ENCODE measurements around the gene ERG.
A peak's percentile ranks its signal among the peaks of the same experiment; 100 is the strongest.

Gene ERG

DNA sequence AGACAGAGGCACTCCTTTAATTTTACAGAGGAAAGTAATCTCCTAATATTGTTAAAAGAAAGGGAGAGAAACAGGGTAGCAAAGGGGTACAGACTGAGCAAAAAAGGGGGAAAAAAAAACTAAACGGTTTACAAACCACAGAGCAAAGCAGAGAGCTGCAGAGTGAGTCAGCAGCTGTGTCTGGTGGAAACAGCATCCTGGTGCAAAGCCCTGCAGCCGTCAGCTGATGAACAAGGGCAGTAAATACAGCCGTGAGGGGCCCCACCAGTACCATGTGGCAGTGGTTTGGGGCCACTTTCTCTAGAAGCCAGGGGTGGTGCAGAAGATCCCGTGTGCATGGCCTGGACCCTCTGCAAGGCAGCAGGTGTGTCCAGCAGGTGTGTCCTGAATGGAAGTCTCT, 111.3 kb downstream of the ERG start:
- DNase-seq: no peak

DNA sequence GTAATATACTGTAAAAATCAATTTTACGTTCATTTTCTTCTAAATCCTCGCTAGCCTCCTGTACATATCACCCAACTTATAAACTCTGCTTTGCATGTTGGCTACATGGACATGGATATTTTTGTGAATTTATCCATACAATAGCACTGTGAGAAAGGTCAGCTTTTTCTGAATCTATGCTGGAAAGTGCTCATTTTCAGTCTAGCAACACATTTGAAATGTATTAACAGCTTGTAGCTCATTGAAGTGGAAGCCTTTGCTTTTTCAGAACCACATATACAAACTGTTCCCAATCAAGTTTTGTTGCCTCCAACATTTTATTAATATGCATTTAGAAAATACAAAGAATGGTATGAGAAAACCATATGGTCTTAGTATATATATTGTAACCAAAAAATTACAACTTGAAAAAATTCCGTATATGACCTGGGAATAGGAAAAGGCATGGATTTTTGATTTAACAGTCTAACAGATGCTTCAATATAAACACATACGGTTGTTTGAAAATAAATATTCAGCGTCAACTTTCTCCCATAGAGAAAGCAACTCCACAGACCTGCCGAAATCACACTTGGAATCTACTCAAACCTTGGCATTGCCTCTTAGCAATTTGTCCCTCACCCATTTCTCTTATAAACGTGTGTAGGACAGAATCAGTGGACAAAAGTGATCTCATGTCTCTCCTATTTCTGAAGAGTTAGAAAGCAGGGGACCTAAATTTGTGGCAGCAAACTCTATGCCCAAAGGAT, 112.7 kb downstream of the ERG start:
- DNase-seq: no peak

DNA sequence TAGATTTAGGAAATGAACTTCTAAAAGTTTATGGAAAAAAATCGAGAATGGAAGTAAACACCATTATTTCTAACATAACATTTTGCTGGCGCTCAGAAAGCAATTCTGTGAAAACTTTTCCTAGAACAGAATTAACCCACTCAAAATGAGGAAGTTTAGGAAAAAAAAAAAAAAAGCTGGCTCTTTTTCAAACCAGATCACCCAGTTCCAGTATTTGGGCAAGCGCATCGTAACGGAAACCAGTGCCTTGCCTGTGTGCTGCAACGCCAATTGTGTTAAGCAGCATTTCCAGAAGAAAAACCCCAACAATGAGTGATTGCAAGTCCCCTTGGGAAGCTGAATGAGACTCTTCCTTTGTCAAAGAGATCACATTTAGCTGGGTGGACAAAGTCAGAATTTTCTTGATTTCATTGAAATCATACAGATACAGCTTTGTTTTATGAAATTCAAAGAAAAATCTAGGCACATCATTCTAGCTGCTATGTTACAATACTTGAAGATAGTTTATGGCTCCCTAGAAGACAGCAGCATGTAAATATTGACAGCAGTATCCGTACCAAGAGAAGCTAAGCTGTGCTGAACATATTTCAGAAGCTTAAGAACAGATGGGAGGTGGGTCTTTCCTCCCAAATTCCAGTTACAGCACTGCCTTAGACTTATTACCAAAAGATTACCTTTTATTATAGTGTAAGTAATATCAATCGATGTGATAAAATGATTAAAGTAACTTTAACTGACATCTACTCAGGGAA, 113.4 kb downstream of the ERG start:
- no peak for DNase-seq

DNA sequence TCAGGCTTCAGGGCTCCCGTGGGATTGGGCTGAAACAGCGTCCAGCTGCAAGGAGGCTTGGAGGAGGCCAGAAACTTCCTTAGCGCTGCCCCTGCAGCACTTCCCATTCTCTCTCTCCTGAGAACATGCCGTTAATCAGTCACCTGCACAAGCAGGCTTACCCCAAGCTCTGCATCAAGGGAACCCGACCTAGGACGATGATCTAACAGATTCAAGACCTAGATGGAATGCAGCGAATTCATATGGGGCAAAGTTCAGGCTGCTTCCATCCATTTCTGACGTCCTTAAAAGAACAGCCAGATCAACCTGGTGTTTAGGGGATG, 114.1 kb downstream of the ERG start:
- DNase-seq: no peak

DNA sequence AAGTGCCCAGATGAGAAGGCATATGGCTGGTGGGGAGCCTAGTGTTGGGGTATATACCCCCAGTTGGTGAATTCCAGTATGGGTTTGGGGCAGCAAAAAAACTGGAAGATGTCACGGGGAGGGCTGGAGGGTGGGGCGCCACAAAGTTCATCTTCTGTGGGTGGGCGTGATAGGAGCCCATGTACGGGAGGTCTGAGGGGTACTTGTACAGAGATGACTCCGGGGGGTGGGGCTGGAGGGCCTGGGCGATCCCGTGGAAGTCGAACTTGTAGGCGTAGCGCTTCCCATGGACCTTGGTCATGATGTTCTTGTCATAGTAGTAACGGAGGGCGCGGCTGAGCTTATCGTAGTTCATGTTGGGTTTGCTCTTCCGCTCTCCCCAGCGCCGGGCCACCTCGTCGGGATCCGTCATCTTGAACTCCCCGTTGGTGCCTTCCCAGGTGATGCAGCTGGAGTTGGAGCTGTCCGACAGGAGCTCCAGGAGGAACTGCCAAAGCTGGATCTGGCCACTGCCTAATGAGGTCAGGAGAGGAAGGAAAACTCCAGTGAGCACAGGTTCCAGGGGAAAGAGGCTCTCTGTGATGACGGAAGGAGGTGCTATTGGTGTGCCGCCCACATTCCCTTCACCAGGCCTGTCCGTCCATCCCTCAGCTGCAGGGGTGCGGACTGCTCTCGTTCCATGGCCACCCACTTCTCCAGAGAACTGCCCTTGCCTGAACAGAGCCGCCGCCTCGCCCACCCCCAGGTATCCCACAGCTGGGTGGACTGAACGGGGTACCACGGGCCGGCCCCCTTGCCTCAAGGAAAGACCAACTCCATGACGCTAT, 114.7 kb downstream of the ERG start:
- no peak for DNase-seq

DNA sequence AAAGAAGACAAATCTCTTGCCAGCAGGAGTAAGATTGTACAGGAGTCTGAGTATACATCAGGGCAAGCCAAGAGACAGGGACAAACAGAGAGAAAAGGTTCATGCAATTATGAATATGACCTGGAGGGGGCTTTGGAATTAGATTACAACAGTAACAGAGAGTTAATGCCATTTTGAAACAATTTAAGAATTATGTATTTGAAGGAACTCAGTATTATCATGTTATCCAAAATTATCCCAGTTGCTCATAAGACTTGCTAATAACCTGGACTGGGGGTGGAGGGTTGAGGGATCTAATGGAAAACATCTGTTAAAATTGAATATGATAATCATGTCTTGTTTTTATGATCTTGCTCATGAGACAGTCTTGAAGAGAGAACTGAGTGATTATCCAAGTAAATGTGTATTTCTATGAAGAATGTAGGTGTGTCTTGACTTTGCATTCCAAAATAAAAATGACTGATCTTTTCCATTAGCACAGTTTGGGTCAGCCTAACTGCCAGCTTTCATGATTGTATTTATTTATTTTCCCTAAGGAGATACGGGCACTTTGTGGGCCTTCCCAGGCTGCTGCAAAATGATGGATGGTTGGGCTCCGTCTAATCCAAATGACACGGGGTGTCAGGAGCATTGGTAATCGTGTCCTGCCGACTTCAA, 117.7 kb downstream of the ERG start:
- DNase-seq: no peak

DNA sequence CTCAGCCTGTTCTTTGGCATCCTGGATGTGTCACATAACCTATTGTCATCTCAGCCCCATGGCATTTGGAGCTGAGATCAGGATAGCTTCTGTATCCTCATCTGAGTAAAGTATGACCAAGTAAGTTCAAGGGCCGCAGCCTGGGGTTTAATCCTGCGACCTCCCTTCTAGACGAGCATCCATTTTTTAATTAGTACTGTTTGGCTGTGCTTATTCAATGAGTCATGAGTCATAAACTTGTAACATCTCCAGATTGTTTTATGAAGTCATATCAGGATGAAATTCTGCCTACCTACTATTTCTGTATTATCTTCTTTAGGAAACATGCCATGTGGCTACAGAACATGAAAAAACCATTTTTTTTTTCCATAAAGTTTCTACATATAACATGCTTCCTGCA, 119.1 kb downstream of the ERG start:
- DNase-seq: no peak

DNA sequence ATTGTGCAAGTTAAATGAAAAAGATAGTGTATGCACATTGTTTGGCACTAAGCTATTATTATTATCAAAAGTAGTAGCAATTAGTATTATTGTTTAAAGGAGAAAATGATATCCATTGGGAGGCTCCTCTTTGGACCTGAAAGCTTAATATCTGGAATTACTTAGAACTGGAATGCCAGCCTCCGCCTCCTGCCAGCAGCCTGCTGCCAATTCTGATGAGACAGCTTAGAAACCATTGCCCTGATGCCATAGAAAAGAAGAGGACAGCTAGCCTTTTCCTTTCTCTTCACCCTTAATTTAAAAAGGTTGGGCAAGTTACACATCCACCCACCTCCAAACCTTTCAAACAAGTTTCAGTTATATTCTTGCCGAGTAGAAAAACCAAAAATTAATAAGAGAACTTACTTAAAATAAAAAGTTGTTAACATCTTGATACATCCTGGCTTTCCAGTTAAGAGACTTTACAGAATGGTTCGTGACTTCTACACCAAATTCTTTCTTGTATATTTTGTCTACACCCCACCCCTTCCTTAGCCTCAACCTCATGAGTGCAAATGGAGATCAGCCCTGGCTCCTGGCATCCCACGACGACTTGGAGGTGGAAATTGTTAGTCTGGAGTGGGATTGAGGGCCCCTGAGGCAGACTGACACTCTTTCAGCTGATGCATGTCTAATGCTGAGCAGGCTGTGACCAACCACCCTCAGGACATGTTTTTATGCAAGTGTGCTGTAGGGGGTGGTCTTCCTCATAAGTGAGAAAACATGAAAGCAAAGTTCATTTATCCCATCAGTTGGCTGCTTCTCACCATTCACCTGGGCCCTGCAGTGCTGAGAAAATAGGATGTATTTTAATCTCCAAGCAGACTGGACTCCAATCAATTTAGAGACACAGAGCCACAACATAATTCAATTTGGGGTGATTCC, 120.8 kb downstream of the ERG start:
- DNase-seq: no peak

DNA sequence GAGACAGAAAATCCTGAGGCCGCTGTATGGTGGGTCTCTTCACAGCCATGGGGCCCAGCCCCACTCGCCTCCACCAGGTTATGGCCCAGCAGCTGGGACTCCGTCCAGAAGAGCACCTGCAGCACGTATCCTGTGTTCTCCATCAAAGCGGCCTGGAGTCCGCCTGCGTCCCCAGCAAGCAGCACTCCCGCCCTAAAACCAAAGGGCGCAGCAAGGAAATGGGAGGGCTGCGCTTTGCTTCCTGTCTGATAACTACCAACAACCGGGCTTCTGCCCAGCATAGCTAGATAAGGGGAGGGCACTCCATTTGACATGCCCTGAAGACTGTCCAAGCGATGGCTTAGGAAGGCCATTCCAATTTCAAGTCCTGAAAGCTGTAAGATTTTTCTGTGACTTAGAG, 121.6 kb downstream of the ERG start:
- no peak for DNase-seq

DNA sequence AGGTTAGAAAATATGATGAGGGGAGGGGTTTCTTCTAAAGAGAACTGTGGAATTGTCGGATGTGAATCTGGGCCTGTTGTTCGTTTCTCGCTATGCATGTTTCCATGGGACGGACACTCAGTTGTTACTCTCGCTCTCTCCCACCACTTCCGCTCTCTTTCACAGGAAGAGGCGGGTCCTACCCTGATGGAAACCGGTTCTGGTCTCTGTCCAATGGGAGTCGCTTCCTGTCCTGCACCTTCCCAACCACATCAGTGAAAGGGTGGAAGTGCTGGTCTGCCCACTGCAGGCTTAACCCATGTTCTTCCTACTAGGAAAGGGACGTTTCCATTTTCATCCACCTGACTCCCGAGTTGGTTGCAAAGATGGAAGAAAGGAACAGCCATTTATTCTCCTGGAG, 122.0 kb downstream of the ERG start:
- DNase-seq: no peak

DNA sequence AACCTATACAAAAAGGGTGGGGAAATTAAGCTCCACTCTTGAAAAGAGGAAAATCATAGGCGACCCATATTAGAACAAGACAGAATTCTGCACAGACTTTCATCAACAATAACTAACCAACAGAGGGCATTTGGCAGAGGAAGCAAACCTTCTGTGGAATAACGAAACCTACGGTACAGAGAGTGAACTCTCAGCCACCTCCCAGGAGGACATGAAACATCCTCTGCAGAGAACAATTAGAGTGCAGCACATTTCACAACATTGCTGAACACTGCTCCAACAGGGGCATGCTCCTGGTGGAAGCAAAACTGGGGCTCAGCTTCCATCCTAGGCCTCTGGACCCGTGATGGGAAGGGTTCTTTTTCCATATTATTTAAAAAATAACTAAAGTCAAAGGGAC, 130.6 kb downstream of the ERG start:
- DNase-seq: no peak

DNA sequence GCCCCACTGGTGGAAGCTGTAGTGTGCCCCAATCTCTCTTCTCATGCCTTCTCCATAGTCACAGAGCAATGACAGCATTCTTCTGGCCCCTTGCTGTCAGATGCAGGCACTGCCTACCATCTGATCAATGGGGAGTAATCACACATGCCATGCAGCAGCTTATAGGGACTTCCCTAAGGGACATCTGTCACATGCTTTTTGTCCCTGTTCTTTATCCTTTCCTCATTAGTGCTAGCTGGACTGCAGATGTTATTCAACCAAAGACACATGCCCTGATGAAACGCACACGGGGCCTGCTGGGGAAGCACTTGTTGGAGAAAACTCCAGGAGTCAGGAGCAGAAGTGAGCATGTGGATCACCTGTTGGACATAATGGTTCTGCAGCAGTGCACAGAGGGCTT, 132.8 kb downstream of the ERG start:
- DNase-seq: no peak

DNA sequence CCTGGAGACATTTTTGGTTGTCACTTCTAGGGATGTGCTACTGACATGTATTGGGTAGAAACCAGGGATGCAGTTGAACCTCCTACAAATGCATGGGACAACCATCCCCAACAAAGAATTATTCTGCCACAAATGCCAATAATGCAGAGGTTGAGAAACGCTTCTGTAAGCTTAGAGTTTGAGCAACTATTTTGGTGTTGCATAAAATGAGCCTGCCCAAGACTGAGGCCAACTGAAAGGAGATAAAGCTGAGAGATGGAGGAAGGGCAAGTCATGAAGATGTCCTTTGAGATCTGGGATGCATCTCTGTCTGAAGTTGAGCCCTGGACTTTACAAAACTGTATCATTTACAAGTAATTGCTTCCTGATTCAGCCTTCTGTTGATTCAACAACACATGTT, 134.6 kb downstream of the ERG start:
- no peak for DNase-seq

DNA sequence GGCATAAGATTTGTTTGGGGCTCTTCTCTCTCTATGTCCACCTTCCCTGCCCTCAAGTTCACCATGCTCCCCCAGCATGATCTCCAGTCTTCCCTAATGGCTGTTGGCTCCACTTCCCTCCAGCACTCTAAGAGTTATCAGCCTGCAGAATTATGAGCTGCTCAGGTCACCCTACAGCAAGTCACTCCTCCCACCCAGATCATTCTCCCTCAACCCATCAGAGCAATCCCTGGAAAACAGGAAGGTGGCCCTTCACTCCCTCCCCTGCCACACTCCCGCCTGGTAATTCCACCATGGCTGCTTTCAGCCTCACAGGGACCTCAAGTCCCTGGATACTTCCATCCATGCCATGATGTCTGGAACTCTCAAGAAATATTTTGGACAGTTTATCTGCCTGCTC, 137.0 kb downstream of the ERG start:
- DNase-seq: no peak

DNA sequence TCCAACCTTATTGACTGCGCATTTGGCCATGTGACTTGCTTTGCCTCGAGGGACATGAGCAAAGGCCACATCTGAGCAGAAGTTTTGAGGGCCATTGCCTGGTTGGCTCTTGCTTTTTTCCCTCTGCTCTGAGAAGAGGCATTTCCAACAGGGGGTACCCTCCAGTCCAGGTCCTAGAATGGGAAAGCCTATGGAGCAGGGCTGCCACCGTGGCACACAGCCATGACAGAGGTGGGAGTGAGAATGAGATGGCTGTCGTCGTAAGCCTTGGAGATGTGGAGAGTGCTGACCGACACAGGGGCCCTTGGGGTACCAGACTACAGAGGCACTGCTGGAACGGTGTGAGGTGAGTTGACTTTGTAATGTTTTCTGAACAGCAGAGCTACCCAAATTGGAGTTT, 138.4 kb downstream of the ERG start:
- DNase-seq: no peak

DNA sequence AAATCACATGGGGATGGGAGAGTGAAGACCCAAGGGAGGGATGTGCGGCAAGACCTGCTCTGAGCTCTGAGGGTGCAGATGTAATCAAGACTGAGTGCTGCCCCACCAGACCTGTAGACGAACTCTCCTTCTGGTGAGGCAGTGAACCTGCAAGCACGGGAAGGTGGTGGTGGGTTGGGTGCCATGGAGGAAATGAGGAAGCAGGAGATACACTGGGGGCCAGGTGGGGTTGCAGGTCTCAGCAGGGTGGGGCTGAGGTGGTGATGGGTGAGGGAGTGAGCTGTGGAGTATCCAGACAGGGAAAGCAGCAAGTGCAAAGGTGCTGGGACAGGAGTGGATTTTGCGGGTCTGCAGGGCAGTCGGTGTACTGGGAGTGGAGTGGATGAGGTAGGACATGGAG, 139.2 kb downstream of the ERG start:
- no peak for DNase-seq

DNA sequence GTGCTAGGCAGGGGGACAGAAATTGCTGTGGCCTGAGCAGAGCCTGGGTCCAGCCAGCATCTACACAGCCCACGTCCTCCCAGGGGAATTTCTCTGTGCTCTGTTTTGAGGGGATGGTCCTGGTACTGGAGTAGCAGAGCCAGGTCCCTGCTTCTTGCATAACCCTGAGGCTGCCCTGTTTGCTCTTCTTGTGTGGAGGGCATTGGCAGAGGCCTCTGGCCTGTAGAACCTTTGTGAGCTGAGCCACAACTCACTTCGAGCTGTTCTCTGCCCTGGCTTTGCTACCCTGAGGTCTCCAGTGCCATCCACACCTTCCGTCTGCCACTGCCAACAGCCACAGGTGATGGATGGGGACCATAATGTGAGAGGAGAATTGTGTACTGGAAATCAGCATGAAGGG, 139.6 kb downstream of the ERG start:
- no peak for DNase-seq

DNA sequence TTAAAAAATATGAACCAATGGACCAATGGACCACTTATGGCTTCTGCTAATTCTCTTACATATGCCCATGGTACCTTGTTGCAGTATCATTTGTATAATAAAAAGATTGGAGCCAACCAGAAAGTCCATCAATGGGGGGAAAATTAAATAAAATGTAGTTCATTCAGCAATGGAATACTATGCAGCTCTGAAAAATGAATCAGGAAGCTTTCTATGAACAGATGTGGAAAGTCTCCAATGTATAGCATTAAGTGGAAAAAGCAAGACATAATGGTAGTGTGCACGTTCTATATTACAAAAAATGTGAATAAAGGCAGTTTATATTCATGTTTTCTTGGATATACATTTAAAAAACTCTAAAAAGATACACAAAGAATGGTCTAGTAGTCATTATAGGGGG, 140.2 kb downstream of the ERG start:
- no peak for DNase-seq

DNA sequence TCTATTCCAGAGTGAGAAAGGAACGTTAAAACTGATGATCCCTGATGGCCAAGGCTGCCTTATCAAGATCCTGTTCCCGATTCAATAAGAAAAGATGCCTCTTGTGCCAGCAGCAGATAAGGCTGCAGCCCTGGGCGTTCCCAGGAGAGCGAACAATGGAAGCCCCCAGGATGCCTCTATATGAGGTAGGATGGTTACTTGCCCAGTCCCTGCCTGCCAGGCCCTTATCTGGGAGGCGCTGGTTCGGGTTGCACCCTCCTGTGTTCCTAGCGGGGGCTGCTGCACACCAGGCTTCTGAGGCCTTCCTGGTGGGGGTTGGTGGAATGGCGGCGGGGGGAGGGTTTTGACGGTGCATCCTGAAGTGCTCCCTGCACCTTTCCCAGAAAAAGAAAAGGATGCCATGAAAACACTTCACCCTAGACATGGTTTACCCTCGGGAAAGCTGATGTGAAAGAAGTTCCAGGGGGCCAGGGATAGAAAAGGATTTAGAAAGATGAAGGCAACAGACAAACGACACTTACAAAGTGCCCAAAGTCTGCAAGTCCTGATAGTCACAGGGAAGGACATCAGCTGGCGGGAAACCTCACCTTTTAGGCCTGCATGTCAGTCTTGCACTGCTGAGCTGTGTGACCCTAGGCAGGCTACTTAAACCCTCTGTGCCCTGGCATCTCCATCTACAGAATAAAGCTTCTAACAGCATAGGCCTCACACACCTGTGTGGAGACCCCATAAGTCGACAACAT, 141.2 kb downstream of the ERG start:
- no peak for DNase-seq

DNA sequence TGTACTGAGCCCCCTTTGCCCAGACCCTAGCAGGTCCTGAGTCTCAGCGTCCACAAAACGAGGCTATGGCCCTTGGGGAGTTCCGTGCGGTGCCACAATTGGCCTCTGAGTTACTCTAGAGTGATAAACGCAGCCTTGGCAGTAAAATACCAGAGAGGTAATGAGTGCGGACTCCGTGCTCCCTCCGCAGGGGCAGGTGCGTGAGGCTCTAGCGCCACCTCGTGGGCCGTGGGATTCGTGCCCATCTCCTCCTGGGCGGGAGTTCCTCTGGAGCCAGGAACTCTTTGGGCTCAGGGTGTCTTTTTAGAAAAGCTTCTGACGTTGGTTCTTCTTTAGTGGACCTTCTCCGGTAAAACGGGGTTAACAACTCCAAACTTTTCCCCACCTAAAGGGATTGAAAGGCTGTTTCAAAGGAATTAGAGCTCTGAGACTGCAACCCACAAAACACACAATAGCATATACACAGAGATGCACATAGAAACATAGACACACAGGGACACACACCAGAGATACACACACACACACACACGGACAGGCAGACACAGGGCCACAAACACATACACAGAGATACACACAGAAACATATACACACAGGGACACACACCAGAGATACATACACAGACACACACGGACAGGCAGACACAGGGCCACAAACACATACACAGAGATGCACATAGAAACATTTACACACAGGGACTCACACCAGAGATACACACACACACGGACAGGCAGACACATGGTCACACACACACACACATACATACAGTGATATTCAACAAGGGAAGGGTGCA, 142.1 kb downstream of the ERG start:
- DNase-seq: peak; percentile 58 to 77

DNA sequence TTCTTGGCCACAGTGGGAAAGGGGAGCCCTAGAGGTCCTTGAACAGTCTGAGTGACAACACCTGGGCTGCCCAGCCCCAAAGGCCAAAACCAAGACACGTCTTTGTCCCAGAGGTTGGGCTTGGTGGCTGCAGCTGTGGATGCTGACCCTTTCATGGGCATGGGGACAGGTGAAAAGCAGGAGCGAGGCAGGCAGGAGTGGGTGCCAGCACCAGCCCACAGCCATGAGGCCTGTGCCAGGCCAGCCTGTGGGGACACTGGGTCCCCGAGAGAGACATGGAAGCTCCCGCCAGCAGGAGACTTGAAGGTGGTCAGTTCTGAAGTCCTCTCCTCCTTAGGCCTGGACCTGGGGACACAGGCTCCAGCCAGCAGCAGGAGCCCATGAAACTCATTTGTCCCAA, 142.9 kb downstream of the ERG start:
- no peak for DNase-seq

Measured in stimulated activated CD4-positive, alpha-beta T cell treated with anti-CD3 and anti-CD28 coated beads, Interleukin-4, amount 100 ng/mL, for 4 hours (primary cell).